Adipocyte (in vitro differentiated cells): ENCODE results near the gene TPP1.

Experiments used
- DNase-seq: peaks from one replicate; pipeline ENCODE4 v3.0.0-alpha.2; 2015; ENCODE audit warnings: low read depth
- H3K27me3 ChIP-seq: replicated peaks from 2 replicates; pipeline ENCODE4 v1.7.0; 2013; ENCODE audit warnings: mild to moderate bottlenecking, low read length, moderate library complexity; ENCODE audit not compliant: control insufficient read depth, insufficient read depth
- H3K36me3 ChIP-seq: 2 replicates; pipeline ENCODE4 v1.7.0; 2013; ENCODE audit warnings: low read length, mild to moderate bottlenecking, moderate library complexity; ENCODE audit not compliant: control insufficient read depth, insufficient read depth, severe bottlenecking
- H3K4me1 ChIP-seq: 2 replicates; pipeline ENCODE4 v1.7.0; 2013; ENCODE audit warnings: mild to moderate bottlenecking, low read length, moderate library complexity; ENCODE audit not compliant: control insufficient read depth, insufficient read depth
- H3K4me3 ChIP-seq: 2 replicates; pipeline ENCODE4 v1.7.0; 2013; ENCODE audit warnings: mild to moderate bottlenecking, low read length, moderate library complexity
- H3K9ac ChIP-seq: 2 replicates; pipeline ENCODE4 v1.7.0; 2013; ENCODE audit warnings: mild to moderate bottlenecking, low read length, moderate library complexity
- H3K9me3 ChIP-seq: 2 replicates; pipeline ENCODE4 v1.7.0; 2013; ENCODE audit warnings: mild to moderate bottlenecking, low read length, moderate library complexity; ENCODE audit not compliant: control insufficient read depth

Gene TPP1

DNA sequence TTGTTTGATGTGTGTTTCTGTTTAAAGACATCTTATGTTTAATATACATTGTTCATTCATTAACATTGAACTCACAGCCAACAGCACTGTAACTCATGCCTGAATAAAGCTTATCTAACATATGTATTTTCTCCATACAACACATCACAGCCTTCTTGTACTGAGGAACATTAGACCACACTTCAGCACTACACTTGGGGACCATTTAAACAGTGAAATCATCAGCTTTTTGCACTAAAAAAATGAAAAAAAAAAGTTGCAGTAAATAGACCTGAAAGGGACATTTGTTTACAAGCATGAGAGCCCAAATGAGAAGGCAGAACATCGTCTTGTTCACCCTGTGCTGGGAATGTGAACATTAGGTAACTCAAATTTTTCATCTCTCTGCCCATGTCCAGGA, 15.3 kb upstream of the TPP1 start:
- H3K36me3 ChIP-seq, result no peaks in the 10 kb centered on the region

DNA sequence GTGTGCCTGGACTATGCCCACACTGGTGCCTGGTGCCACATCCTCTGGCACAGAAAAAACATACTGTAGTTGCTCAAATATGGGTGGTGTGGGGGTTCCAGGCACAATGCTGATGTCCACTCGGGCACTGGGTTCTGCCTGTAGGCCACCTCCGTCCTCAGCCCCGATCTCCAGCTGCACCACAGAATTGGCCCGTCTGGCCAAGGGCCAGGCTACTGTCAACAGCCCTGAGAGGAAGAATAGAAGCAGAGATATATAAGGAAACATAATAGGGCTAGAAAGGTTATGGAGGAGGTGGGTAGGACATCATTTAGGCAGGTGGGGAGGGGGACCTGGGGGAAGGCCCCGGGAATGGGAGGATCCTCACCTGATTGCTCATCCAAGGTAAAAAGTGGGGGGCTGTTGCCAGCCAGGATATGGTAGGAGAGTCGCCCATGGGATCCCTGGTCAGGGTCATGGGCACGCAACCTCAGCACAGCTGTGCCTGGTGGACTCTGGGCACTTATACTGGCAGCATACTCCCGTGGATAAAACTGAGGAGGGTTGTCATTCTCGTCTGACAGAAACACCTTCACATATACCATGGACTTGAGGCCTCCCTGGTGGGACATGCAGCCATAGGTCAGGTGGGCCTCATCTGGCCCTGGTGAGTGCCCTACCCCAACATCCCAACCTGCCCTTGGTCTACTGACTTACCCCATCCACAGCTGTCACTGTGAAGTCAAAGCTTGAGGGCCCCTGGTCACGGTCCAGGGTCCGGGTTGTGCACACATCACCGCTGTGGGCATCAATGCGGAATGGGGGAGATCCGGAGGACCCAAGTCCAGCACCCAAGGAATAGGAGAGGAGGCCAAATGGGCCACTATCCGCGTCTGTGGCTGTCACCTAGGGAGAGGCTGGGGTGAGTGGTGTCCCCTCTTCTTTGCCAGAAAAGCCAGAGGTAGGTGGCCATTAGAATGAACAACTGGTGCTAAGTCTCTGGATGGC, 14.5 kb upstream of the TPP1 start:
- DNase-seq, result no peak
- Histone ChIP-seq H3K36me3 (no peaks in the 10 kb centered on the region), H3K27me3 (no peaks in the 10 kb centered on the region), H3K9ac (no peak overlapping the region), H3K4me3 (no peak overlapping the region), H3K9me3 (no peaks in the 10 kb centered on the region), H3K4me1 (peaks cover 22% of the 10 kb centered on the region)

More for the DNA sequence above, 15.3 kb upstream of the TPP1 start:
- no peaks in the 10 kb centered on the region for H3K9me3 ChIP-seq
- H3K4me3 ChIP-seq, result no peak overlapping the region
- H3K27me3 ChIP-seq, result no peaks in the 10 kb centered on the region
- H3K4me1 ChIP-seq, result peaks cover 22% of the 10 kb centered on the region
- H3K9ac ChIP-seq, result no peak overlapping the region
- DNase-seq, result no peak

DNA sequence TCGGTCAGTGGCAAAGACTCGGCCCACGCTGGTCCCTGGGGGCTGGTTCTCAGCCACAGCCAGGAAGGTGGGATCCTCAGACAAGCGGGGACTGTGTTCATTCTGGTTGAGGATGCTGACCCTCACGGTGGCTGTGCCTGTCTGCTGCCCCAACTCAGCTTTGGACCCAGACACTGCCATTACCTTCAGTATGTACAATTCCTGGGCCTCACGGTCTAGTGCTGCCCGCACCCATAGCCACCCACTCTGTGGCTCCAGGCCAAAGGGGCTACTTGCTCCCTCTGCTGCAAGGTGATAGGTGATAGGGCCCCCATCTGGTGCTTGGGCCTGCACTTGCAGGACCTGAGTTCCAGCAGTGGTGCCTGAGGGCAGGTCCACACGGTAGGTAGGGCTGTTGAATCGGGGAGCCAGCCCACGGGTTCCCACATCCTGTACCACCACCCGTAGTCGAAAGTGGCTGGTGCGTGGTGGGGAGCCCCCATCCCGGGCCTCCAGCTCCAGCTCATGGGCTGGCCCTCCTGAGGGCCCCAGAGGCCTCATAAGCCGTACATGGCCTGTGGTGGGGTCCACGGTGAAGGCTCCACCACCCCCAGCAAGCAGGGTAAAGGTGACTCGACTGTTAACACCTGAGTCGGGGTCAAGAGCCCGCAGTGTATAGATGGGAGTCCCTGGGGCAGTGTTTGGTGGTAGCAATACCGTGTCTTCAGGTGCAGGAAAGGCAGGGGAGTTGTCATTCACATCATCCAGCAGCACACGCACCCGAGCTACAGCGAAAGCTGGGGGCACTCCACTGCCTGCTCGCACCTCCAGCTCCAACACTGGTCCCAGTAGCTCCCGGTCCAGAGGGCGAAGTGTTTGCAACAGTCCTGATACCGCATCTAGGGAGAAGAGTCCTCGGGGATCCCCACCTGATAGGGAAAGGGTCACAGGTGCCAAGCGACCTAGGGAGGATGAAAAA, 13.2 kb upstream of the TPP1 start:
- H3K4me3 ChIP-seq, result no peak overlapping the region
- no peak overlapping the region for H3K9ac ChIP-seq
- no peaks in the 10 kb centered on the region for H3K9me3 ChIP-seq
- no peaks in the 10 kb centered on the region for H3K27me3 ChIP-seq
- peaks cover 11% of the 10 kb centered on the region for H3K4me1 ChIP-seq
- no peak for DNase-seq
- no peaks in the 10 kb centered on the region for H3K36me3 ChIP-seq

DNA sequence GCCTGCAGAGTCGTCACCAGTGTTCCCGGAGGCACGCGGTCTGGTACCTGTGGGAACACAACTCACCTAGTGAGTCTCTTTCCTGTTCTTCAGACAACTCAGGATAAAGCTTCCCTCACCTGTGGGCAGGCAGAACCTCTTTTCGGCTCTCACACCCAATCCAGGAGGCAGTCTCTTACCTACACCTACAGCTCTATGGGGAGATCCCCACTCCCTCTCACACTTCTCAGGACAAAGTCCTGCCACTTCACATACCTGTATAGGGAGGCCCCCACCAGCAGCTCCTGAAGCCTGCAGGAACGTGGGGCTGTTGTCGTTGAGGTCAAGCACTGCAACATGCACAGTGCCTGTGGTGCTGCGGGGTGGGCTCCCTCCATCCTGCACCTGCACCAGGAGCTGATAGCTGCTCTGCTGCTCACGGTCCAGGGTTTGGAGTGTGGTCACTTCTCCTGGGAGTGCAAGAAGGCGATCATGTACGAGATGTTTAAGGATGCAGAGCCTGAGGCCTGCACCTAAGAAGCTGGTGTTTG, 12.2 kb upstream of the TPP1 start:
- H3K4me1 ChIP-seq, result peaks cover 10% of the 10 kb centered on the region
- no peaks in the 10 kb centered on the region for H3K27me3 ChIP-seq
- H3K36me3 ChIP-seq, result no peaks in the 10 kb centered on the region
- no peaks in the 10 kb centered on the region for H3K9me3 ChIP-seq
- H3K9ac ChIP-seq, result no peak overlapping the region
- no peak overlapping the region for H3K4me3 ChIP-seq
- no peak for DNase-seq

DNA sequence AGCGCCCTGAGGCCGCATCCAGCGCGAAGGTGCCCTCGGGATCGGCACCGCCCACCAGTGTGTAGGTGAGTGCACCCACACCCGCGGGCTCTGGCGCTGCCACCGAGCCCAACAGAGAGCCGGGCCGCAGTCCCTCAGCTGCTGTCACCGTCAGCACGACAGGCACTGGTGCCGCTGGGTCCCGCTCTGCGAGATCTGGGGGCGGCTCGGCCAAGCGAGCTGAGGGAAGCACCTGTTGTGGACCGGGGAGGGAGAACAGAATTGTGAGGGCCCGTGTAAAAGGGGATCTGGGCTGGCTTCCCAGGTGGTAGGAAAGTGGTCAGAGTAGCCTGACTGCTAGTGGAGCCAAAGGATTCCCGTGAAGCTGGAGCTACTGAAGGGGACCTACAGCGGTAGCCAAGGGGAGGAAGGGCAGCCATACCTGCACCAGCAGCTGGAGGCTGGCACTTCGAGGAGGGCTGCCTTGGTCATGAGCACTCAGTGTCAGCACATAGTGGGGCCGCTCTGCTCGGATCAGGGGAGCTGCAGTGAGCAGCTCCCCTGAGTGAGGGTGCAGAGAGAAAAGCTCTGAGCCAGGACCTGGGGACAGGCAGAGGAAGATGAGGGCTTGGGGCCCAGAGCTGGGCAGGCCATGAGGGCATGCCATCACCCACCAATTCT, 11.5 kb upstream of the TPP1 start:
- no peak overlapping the region for H3K4me3 ChIP-seq
- H3K9ac ChIP-seq, result no peak overlapping the region
- no peak for DNase-seq
- H3K27me3 ChIP-seq, result no peaks in the 10 kb centered on the region
- peaks cover 8% of the 10 kb centered on the region for H3K4me1 ChIP-seq
- H3K9me3 ChIP-seq, result no peaks in the 10 kb centered on the region
- no peaks in the 10 kb centered on the region for H3K36me3 ChIP-seq

DNA sequence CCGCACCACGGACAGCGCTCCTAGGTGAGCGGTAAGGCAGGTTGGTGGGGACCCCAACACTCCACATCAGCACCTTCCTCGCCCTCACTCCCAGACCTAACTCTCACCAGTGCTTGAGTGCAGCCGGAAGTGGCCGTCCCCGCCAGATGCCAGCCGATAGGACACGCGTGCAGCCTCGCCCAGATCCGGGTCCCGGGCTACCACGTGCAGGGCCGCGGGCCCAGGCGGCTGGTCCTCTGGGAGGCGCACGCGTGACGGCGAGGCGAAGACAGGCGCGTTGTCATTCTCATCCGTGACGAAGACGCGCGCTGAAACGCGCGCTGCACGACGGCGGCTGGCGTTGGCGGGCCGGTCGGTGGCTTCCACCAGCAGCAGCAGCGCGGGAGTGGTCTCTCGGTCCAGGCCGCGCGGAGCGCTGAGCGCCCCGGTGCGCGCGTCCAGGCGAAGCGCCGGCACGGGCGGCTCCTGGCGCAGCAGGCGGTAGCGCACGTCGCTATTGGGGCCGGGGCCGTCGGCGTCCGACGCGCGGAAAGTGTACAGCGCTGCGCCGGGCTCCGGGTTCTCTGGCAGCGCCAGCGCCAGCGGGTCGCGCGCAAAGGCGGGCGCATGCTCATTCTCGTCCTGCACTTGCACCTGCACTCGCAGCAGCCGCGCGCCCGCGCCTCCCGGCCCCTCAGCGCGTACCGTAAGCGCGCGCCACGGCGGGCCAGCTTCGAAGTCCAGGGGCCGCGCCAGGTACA, 10.8 kb upstream of the TPP1 start:
- no peaks in the 10 kb centered on the region for H3K9me3 ChIP-seq
- H3K27me3 ChIP-seq, result peaks cover 4% of the 10 kb centered on the region
- H3K4me1 ChIP-seq, result peaks cover under 1% of the 10 kb centered on the region
- H3K9ac ChIP-seq, result no peak overlapping the region
- H3K36me3 ChIP-seq, result no peaks in the 10 kb centered on the region
- DNase-seq, result no peak
- no peak overlapping the region for H3K4me3 ChIP-seq

DNA sequence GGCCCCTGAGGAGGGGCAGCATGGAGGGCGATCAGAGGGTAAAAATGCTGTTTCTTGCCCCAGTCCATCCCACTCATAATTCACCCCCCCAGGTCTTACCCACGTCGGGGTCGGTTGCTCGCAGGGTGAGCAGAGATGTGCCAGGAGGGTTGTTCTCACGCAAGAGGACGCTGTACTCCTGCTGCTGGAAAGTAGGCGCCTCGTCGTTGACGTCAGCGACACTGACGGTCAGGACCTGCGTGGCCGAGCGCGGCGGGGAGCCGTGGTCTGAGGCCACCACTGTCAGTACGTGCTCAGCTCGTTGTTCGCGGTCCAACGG, 10.3 kb upstream of the TPP1 start:
- Histone ChIP-seq H3K4me1 (no peaks in the 10 kb centered on the region), H3K9ac (no peak overlapping the region), H3K4me3 (no peak overlapping the region), H3K27me3 (peaks cover 9% of the 10 kb centered on the region), H3K9me3 (no peaks in the 10 kb centered on the region), H3K36me3 (no peaks in the 10 kb centered on the region)
- DNase-seq, result no peak

DNA sequence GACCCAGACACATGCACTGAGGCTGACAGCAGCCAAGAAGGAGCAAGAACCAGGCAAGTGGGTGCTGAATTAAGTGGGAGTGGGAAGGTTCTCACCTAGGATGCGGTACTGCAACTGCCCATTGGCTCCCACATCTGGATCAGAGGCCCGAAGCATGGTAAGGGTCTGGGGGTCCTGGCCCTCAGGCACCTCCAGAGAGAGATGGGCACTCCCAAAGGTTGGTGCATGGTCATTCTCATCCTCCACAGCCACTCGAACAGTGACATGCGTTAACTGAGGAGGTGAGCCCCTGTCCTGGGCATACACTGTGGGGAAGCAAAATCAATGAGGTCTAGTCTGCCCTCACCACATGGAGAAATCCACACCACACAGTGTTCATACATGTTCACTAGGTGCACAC, 9.3 kb upstream of the TPP1 start:
- Histone ChIP-seq H3K27me3 (peaks cover 15% of the 10 kb centered on the region), H3K36me3 (no peaks in the 10 kb centered on the region), H3K9ac (no peak overlapping the region), H3K9me3 (no peaks in the 10 kb centered on the region), H3K4me1 (no peaks in the 10 kb centered on the region), H3K4me3 (no peak overlapping the region)
- no peak for DNase-seq

DNA sequence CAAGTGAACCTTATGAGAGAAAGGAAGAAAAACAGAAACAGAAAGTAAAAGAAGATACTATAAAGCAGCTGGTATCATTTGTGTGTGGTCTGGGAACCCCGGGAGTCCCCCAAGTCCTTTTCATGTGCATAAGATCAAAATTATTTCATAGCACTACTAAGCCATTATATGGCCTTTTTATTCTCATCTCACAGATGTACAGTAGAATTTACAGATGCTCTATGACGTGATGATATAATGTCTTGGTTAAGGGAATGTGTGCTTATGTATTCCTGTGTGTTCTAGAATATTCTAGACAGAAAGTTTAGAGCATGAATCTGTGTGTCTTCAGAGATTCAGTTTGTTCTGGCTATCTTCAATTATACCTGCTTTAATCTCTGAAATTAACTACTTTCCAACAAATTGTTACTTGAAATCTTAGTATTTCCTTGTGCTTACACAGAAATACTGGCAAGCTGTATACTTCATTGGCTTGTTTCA, 8.6 kb upstream of the TPP1 start:
- DNase-seq, result no peak
- H3K4me1 ChIP-seq, result no peaks in the 10 kb centered on the region
- no peaks in the 10 kb centered on the region for H3K9me3 ChIP-seq
- peaks cover 15% of the 10 kb centered on the region for H3K27me3 ChIP-seq
- no peaks in the 10 kb centered on the region for H3K36me3 ChIP-seq
- H3K4me3 ChIP-seq, result no peak overlapping the region
- H3K9ac ChIP-seq, result no peak overlapping the region

DNA sequence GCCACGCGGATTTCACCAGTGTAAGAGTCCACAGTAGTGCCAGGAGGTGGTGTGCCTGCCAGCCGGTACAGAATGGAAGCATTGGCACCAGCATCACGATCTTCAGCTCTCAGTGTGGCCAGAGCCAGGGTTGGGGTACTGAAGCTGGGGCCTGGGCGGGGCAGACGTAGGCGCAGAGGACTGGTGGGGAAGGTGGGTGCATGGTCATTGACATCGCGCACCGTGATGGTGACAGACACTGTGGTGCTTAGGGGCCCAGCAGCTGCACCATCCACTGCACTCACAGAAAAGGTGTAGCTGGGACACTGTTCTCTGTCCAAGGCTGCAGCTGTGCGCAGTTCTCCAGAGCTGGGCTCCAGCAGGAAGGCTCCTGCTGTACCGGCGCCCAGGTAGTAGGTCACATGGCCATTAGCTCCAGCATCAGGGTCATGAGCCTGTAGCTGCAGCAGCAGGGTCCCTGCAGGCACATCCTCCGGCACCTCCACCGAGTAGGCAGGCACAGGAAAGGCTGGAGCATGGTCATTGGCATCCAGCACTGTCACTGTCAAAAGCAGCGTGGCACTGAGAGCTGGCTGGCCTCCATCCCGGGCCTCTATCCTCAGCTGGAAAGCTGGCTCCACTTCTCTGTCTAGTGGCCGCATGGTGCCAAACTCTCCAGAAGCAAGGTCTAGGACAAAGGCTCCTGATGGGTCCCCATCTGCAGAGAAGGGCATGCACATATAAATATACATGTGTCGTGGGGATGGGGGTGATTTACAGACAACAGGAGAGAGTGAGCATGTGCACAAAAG, 7.9 kb upstream of the TPP1 start:
- Histone ChIP-seq H3K9ac (no peak overlapping the region), H3K4me1 (no peaks in the 10 kb centered on the region), H3K4me3 (no peak overlapping the region), H3K27me3 (peaks cover 15% of the 10 kb centered on the region), H3K36me3 (no peaks in the 10 kb centered on the region), H3K9me3 (no peaks in the 10 kb centered on the region)
- no peak for DNase-seq
